LoVo (cell line): Measurements from ENCODE around the gene TPH2.

ENCODE experiments used
- DNase-seq: peaks from one replicate; pipeline ENCODE4 v3.0.0-alpha.2; 2016; ENCODE audit warnings: low spot score

The TPH2 gene

DNA sequence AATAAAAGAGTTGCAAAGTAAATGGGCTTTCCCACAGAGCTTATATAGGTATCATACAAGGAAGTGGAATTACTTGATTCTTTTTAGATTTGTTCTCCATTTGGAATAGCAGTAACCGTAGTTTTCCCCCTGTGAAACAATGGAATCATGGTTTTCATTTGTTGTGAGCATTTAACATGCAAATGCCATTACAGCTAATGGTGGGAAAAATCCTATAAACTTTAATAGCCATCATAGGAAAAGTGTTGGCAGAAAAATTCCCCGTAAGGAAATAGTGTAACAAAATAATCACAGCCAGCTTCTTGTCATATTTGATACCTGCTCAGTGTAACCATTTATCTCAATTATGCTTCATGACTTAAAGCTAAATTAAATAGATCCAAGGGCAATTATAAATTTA, 95.3 kb downstream of the TPH2 start:
- DNase-seq: no peak

- DNase-seq: no peak
These were observed 97.0 kb downstream of the TPH2 start for GRCh38 chr12:72035625-72036024.

DNA sequence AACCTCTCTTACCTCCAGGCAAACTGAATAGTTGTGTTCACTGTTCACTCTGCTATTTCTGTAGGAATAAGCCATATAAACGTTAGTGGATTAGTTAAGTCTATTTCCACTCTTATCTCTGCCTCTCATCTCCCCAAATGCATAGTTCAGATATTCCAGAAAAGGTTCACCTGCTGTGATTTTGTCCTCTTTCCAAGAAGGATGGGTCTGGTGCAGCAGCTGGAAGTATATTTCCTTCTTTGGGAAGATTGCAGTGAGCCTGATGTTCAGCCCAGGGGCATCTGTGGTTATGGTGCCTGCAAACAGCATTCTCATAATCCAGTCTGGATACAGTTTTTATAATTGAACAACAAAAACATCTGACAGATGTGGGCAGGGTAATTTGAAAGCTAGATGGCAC, 97.7 kb downstream of the TPH2 start:
- DNase-seq: no peak

GRCh38 chr12:72037006-72037795, 98.6 kb downstream of the TPH2 start:
- DNase-seq: no peak

- DNase-seq: no peak
These were observed 103.2 kb downstream of the TPH2 start for GRCh38 chr12:72041811-72042210.

- no peak for DNase-seq
These were observed 115.0 kb downstream of the TPH2 start for GRCh38 chr12:72053604-72054003.

GRCh38 chr12:72054511-72054910, 115.9 kb downstream of the TPH2 start:
- DNase-seq: no peak

DNA sequence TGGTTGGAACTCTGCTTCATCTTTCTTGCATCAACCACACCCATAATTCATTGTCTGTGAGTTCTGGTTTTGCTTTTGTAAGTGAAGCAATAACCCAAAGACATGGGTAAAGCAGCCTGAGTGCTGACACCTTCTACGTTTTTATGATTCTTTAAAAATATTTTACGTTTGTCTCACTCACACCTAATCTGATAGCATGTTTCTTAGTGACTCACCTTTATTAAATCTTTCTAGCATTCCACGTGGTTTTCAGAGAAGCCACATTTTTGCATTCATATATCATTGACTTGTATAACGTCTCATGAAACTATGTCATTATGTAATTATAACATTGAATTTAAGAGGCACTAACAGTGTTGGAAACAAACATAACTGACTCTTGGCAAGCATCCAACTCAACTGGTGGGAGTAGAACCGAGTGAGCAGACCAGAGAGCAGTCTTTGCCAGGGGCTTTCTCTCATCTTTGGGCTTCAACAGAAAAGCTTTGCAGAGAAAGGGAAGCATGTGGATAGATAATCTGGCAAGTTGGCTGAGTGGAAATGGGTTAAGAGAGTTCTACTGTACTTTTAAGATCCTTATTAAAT, 118.8 kb downstream of the TPH2 start:
- DNase-seq: peak; percentile 9

GRCh38 chr12:72063073-72063472, 124.4 kb downstream of the TPH2 start:
- no peak for DNase-seq

DNA sequence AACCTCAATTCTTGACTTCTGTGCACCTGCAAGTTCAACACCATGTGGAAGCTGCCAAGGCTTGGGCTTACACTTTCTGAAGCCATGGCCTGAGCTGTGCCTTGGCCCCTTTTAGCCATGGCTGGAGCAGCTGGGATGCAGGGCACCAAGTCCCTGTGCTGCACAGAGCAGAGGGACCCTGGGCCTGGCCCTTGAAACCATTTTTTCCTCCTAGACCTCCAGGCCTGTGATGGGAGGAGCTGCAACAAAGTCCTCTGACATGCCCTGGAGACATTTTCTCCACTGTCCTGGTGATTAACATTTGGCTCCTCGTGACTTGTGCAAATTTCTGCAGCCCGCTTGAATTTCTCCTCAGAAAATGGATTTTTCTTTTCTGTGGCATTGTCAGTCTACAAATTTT, 132.4 kb downstream of the TPH2 start:
- no peak for DNase-seq

DNA sequence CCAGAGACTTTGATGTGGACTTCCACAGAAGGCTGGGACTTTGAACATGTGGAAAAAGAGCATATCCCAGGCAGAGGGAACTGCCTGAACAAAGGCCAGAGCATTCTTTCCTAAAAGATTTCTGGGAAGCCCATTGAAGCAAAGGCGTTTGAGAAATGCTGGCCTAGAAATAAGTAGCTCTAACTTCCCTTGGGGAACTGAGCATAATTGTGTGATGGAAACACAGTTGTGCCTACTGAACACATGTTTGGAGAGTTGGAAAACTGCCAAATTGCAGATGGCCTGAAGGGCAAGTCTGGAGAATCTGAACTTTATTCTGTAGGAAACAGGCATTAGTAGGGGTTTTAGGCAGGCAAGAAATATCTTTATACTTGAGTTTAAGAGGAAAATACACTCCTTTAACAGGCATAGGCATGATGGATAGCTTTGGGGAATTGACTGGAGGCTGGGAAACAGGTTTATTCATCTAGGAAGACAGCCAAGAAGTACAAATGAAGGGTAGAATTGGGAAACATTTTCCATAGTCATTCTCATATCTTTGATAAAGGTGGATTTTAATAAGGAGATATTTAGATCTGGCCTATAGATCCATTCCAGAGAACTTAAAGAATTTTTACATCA, 134.1 kb downstream of the TPH2 start:
- no peak for DNase-seq

DNA sequence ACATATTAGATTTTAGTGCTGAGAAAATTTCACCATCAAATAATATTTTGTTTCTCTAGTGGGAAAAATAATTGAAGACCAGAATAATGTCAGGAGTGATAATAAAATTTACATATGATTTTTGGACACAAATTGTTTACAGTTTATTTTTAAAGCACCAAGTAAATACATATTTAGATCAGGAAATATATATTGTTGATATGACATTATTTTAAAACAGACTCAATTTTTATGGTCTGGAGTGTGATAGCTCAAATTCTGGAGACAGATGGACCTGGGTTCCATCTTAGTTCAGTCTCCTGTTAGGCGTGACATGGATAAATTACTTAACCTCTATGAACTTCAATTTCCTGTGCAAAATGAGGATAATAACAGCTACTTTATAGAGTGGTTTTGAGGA, 135.4 kb downstream of the TPH2 start:
- no peak for DNase-seq

DNA sequence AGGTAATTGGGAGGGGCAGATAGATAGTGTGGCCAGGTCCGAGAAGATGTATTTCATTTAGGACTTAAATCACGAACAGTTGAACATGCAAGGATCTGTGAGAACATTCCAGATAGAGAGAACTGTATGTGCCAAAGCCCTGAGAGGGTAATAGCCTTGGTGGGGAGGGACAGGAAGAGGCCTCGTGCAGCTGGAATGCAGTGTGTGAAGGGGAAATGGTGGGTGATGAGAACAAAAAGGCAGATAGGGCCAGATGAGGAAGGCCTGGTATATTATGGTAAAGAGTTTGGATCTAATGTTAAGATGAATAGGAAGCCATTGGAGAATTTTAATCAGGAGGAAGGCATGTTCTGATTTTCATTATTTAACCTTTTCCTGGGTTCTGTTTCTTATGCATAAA, 136.3 kb downstream of the TPH2 start:
- no peak for DNase-seq

- DNase-seq: no peak
These were observed 136.8 kb downstream of the TPH2 start for GRCh38 chr12:72075401-72075800.

DNA sequence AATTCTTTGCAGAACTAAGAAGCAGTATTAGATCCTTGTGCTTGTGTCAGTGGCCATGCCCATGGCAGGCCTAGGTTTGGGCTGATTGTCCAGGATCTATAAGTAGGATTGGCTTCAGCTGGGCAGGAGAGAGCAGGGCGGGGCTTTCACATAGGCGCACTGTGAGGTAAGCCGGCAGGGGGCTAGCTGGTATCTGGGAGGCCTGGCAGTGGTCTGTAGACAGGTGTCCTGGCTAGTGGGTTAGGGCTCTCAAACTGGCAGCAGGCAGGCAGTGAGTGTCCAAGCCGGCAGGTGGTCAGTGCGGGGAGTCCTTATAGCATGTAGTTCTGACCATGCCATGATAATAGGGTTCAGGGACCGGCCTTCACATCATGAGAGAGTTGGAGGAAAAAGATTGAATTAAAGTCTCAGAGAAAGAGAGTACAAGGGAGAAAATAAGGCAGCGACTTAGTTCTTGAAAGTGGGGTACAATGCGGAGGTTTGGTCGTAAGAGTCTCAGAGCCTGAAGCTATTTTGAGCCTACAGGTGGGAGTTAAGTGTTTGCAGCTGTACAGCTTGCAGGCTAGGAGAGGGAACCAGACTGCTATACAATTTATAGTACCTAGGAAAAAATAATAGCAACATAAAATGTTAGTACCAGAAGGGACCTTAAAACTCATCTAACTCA, 137.4 kb downstream of the TPH2 start:
- no peak for DNase-seq

- no peak for DNase-seq
These were observed 137.9 kb downstream of the TPH2 start for GRCh38 chr12:72076558-72076915.

GRCh38 chr12:72077111-72077820, 138.6 kb downstream of the TPH2 start:
- no peak for DNase-seq

DNA sequence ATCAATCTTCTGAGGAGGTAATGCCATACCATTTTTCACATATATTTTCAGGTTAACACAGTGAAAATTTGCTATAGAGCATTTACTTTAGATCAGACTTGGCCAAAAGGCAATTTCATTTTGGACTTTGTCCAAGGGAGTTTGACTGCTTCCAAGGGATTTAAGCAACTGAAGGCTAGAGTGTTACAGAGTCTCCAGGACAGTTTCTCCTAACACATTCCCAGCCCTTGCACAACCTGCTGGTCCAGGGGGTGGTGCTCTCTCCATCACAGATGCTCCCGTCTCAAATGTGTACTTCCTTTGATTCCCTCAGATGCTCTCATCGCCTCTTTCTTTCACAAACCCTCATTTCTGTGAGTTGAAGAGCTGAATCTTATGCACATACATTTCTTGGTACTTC, 143.1 kb downstream of the TPH2 start:
- DNase-seq: no peak
